ENCODE data around the gene UBE3A. TPM values are rescaled to one million over a fixed set of nuclear protein-coding genes. Genes with fewer than 3 reads are reported as not detected.

UBE3A gene
- total and polyA plus RNA-seq, 10 of the 15 experiments (the other 5 are each of a cell fraction or from before 2014, with no cell fraction given): 29.4 to 82.9 (median 58.7) TPM

GRCh38 chr15:25397100-25397499 lies 41.7 kb downstream of the UBE3A start:
- no peak for DNase-seq (ENCODE audit: low read depth, low spot score)
- Histone ChIP-seq H3K4me1 (ENCODE audit: control insufficient read depth, insufficient read depth, low read length) (no peaks in the 10 kb centered on the region), H3K27me3 (replicated peaks in 1 of 2; ENCODE audit: control insufficient read depth in 2 of 2, insufficient read depth in 2 of 2, low read length in 1 of 2) (no peaks in the 10 kb centered on the region), H3K9ac (ENCODE audit: control insufficient read depth, insufficient read depth, low read length) (no peak overlapping the region), H4K20me1 (ENCODE audit: control insufficient read depth, insufficient read depth) (no peaks in the 10 kb centered on the region), H3K36me3 (ENCODE audit: control insufficient read depth in 2 of 2, insufficient read depth in 2 of 2, low read length in 1 of 2) (peaks cover 3 to 15% of the 10 kb centered on the region in 2 experiments; a peak in 3 of 4 replicates), H3K4me2 (ENCODE audit: control insufficient read depth, insufficient read depth) (no peak overlapping the region), H2AFZ (ENCODE audit: control insufficient read depth, low read depth, low read length) (no peak overlapping the region), H3K79me2 (ENCODE audit: control insufficient read depth, insufficient read depth, low read length) (no peaks in the 10 kb centered on the region), H3K4me3 (no peak overlapping the region), H3K9me3 (replicated peaks; ENCODE audit: control insufficient read depth, insufficient read depth, low read length) (peaks cover 2% of the 10 kb centered on the region; the same call in 2 of the 3 replicates), H3K27ac (ENCODE audit: control insufficient read depth, insufficient read depth) (no peak overlapping the region)
- in situ Hi-C loops (cut with MboI) (no loop called here), intact Hi-C loops (cut with micrococcal nuclease; ENCODE audit: unreplicated experiment) (no loop called here)
- BruUV-seq (replicated peaks): no TSS peak
- CTCF ChIA-PET: interaction anchor here (0.8 to 1.4 kb wide), 4 partner anchors 14 to 52 kb away, joined by 3 to 7 read pairs (median 3); no protein-coding TSS in a partner anchor
- POLR2A ChIA-PET: interaction anchor here (0.6 kb wide), 1 partner anchor 14 kb away, joined by 3 read pairs; no protein-coding TSS in a partner anchor
- FAIRE-seq: no peak
- SMC1A ChIA-PET (ENCODE audit: uncharacterized antibody, unreplicated experiment): interaction anchor here (1.0 to 1.5 kb wide), 6 partner anchors 13 to 42 kb away, joined by 3 to 6 read pairs (median 4); no protein-coding TSS in a partner anchor
- TF ChIP-seq ZBTB11 (CRISPR knock-in tag; IDR thresholded peaks at IDR 0.05) (no peak), ZBTB40 (IDR thresholded peaks at IDR 0.05; ENCODE audit: borderline replicate concordance) (no peak), NFYA (IDR thresholded peaks at IDR 0.05; ENCODE audit: borderline replicate concordance, low read depth, low read length) (no peak), TCF3 (IDR thresholded peaks at IDR 0.05; ENCODE audit: borderline replicate concordance, insufficient read depth, low read depth, low read length) (no peak), SREBF1 (IDR thresholded peaks at IDR 0.05; ENCODE audit: low read length) (no peak), NFYB (IDR thresholded peaks at IDR 0.05; ENCODE audit: insufficient read depth, low read depth, low read length) (no peak), ZNF207 (IDR thresholded peaks at IDR 0.05; ENCODE audit: borderline replicate concordance) (no peak), IKZF2 (IDR thresholded peaks at IDR 0.05) (no peak), RELB (IDR thresholded peaks at IDR 0.05; ENCODE audit: low read depth) (no peak)
- ATAC-seq: no peak
- RAD21 ChIA-PET (ENCODE audit: unreplicated experiment): interaction anchor here (0.9 kb wide), 1 partner anchor 39 kb away, joined by 3 read pairs; no protein-coding TSS in a partner anchor

Data from GM12878 (cell line).